GM23248 (cell line): ENCODE measurements around the gene ADPRHL1. TPM values are rescaled to one million over a fixed set of nuclear protein-coding genes. Genes with fewer than 3 reads are reported as not detected.

Experiments
- DNase-seq: peaks from one replicate; pipeline ENCODE4 v3.0.0-alpha.2; 2015
- H2AFZ ChIP-seq: fragments of 200-600 bp; sonication (generic); 2 replicates; pipeline ENCODE4 v1.6.1; 2016; ENCODE audit warnings: antibody characterized with exemption
- H3F3A ChIP-seq: fragments of 200-600 bp; sonication (generic); 2 replicates; pipeline ENCODE4 v1.6.1; 2016; ENCODE audit warnings: mild to moderate bottlenecking, antibody characterized with exemption, mixed run types; ENCODE audit not compliant: insufficient read depth
- H3K27ac ChIP-seq: fragments of 200-600 bp; sonication (generic); 2 replicates; pipeline ENCODE4 v1.5.1; 2016; ENCODE audit warnings: mild to moderate bottlenecking
- H3K27me3 ChIP-seq: fragments of 200-600 bp; sonication (generic); replicated peaks from 2 replicates; pipeline ENCODE4 v1.6.1; 2016; ENCODE audit warnings: mild to moderate bottlenecking; ENCODE audit not compliant: insufficient read depth
- H3K36me3 ChIP-seq: fragments of 200-600 bp; sonication (generic); 2 replicates; pipeline ENCODE4 v1.6.1; 2016; ENCODE audit warnings: low read depth, mild to moderate bottlenecking
- H3K4me1 ChIP-seq: fragments of 200-600 bp; sonication (generic); 2 replicates; pipeline ENCODE4 v1.6.1; 2016; ENCODE audit warnings: mild to moderate bottlenecking; ENCODE audit not compliant: insufficient read depth
- H3K4me2 ChIP-seq: fragments of 200-600 bp; sonication (generic); one replicate; pipeline ENCODE4 v1.6.1; 2016; ENCODE audit warnings: mild to moderate bottlenecking; ENCODE audit not compliant: unreplicated experiment
- H3K4me3 ChIP-seq: fragments of 200-600 bp; sonication (generic); 2 replicates; pipeline ENCODE4 v1.5.1; 2016; ENCODE audit warnings: mild to moderate bottlenecking
- H3K79me2 ChIP-seq: fragments of 200-600 bp; sonication (generic); 2 replicates; pipeline ENCODE4 v1.6.1; 2016; ENCODE audit warnings: mild to moderate bottlenecking; ENCODE audit not compliant: insufficient read depth
- H3K9ac ChIP-seq: fragments of 200-600 bp; sonication (generic); 2 replicates; pipeline ENCODE4 v1.6.1; 2016; ENCODE audit warnings: mild to moderate bottlenecking
- H3K9me2 ChIP-seq: fragments of 200-600 bp; sonication (generic); 2 replicates; pipeline ENCODE4 v1.6.1; 2016; ENCODE audit warnings: mixed run types, mild to moderate bottlenecking, moderate library complexity; ENCODE audit not compliant: insufficient read depth
- H3K9me3 ChIP-seq: fragments of 200-600 bp; sonication (generic); one replicate; pipeline ENCODE4 v1.6.1; 2017; ENCODE audit warnings: low read depth
- H4K20me1 ChIP-seq: fragments of 200-600 bp; sonication (generic); 2 replicates; pipeline ENCODE4 v1.6.0; 2016; ENCODE audit not compliant: insufficient read depth
- EZH2 ChIP-seq: fragments of 200-600 bp; sonication (generic); IDR thresholded peaks from 2 replicates; pipeline ENCODE4 v1.6.1; 2018; ENCODE audit warnings: antibody characterized with exemption, mild to moderate bottlenecking; ENCODE audit not compliant: insufficient read depth, poor library complexity, severe bottlenecking
- EZH2phosphoT487 ChIP-seq: fragments of 200-600 bp; sonication (generic); IDR thresholded peaks from 2 replicates; pipeline ENCODE4 v1.6.1; 2018; ENCODE audit warnings: antibody characterized with exemption, moderate library complexity, mild to moderate bottlenecking, low read depth; ENCODE audit not compliant: insufficient read depth
- WGBS, 2 experiments: methylation state at CpG; one replicate each; pipeline ENCODE4 v1.1.6; 2015 to 2017; ENCODE audit warnings: low lambda C conversion rate in 2 of 2, low coverage in 1 of 2; ENCODE audit errors: missing lambda C conversion rate in 2 of 2; 5-methylcytosine and 5-hydroxymethylcytosine counted together
- in situ Hi-C: fragments of 300-500 bp; cut with MboI; formaldehyde crosslinking; loops from 2 replicates; pipeline ENCODE4 v1.15.0; 2020
- polyA plus RNA-seq: library from polyadenylated mRNA; unstranded; fragments of >200 nt; fragmentation: Nextera tagmentation; extraction: Ambion mirVana; gene quantifications from 2 replicates; pipeline ENCODE4 v1.2.1, GENCODE V29; 2016
- total RNA-seq: library from RNA; depleted of rRNA; stranded (reverse); fragments of >200 nt; shearing (Covaris generic); gene quantifications from 2 replicates; pipeline ENCODE4 v1.2.3, GENCODE V29; 2014

Gene ADPRHL1
- total and polyA plus RNA-seq, 2 experiments from 2014 or later: 1.8 to 2.2 TPM

DNA sequence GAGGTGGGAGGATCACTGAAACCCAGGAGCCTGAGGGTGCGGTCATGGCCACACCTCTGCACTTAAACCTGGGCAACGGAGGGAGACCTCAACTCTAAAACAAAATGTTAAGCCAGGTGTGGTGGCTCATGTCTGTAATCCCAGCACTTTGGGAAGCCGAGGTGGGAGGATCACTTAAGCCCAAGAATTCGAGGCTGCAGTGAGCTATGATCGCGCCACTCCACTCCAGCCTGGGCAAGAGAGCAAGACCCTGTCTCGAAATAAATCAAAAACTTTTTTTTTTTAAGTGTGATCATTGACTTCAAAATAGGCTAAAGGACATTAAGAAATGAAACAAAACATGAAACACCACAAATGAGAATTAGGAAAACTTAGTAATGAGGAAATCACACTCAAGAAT lies 16.3 kb upstream of the ADPRHL1 start:
- H3K4me1 ChIP-seq: no peaks in the 10 kb centered on the region
- no peak overlapping the region for H3K4me3 ChIP-seq
- peaks cover 47% of the 10 kb centered on the region for H3K79me2 ChIP-seq
- in situ Hi-C loops: no loop called here
- H4K20me1 ChIP-seq: no peaks in the 10 kb centered on the region
- no peaks in the 10 kb centered on the region for H3F3A ChIP-seq
- DNase-seq: no peak
- H3K36me3 ChIP-seq: peaks cover 21% of the 10 kb centered on the region; the same call in 1 of the 2 replicates
- no peak overlapping the region for H3K4me2 ChIP-seq
- TF ChIP-seq EZH2 (no peak), EZH2phosphoT487 (no peak)
- no peaks in the 10 kb centered on the region for H3K9me2 ChIP-seq
- H3K27me3 ChIP-seq: no peaks in the 10 kb centered on the region
- WGBS, 2 experiments: 97 to 98% methylated on average over 7 of the region's 7 CpGs
- no peaks in the 10 kb centered on the region for H3K9me3 ChIP-seq
- H3K27ac ChIP-seq: no peak overlapping the region
- H2AFZ ChIP-seq: no peak overlapping the region
- no peak overlapping the region for H3K9ac ChIP-seq

DNA sequence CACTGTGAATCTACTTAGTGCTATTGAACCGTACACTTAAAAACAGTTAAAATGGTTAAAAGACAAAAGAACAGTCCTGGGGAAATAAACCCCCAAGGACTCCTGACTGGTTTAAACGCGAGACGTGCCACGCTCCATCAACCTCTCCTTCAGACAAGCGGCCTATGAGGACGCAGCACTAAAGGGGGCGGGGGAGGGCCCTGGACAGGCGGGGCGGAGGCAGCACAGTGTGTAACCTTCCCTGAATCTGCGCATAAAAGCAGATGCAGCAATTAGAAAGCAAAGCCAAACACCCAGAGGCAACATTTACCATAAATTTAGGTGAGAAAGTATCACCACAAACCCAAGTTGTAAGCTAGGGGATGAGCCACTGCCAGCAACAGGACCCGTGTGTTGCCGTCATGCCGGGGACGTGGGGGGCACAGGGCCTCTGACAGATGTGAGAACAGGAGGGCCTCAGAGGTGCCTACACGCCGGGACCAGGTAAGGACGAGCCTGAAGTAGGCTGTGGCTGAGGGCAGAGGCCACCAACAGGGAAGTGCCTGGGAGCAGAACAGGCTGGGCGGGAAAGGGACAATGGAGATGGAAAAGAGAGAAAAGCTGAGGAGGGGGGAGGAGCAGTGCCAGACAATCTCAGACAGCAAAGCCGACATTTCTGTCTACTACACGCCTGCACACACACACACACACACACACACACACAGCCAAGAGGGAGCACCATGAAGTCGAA lies 15.3 kb upstream of the ADPRHL1 start:
- Histone ChIP-seq H2AFZ (no peak overlapping the region), H3K9me3 (no peaks in the 10 kb centered on the region), H3K27ac (no peak overlapping the region), H3K4me3 (no peak overlapping the region), H3K4me1 (no peaks in the 10 kb centered on the region), H3K9me2 (no peaks in the 10 kb centered on the region), H3K4me2 (no peak overlapping the region), H4K20me1 (no peaks in the 10 kb centered on the region), H3K9ac (no peak overlapping the region), H3F3A (no peaks in the 10 kb centered on the region), H3K79me2 (peaks cover 38% of the 10 kb centered on the region), H3K36me3 (peaks cover 13% of the 10 kb centered on the region; the same call in 1 of the 2 replicates), H3K27me3 (no peaks in the 10 kb centered on the region)
- TF ChIP-seq EZH2 (no peak), EZH2phosphoT487 (no peak)
- 87 to 88% methylated on average over 22 of the region's 22 CpGs for WGBS, 2 experiments
- DNase-seq: no peak
- in situ Hi-C loops: no loop called here

DNA sequence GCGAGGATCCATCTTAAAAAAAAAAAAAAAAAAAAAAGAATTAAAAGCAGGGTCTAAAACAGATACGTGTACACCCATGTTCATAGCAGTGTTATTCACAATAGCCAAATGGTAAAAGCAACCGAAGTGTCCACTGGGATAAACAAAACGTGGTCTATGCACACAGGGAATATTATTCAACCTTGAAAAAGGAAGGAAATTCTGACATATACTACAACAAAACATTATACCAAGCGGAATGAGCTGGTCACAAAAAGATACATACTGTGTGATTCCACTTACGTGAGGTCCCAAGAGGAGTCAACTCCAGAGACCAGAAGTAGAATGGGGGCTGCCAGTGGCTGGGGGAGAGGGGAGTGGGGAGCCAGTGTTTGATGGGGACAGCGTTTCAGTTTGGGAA lies 14.7 kb upstream of the ADPRHL1 start:
- no peaks in the 10 kb centered on the region; the same call in 1 of the 2 replicates for H3F3A ChIP-seq
- no peaks in the 10 kb centered on the region for H3K9me2 ChIP-seq
- WGBS, 2 experiments: 93% methylated on average over 7 of the region's 7 CpGs
- H3K9ac ChIP-seq: no peak overlapping the region
- no peak for TF ChIP-seq EZH2phosphoT487
- TF ChIP-seq EZH2: no peak
- H2AFZ ChIP-seq: no peak overlapping the region
- H3K9me3 ChIP-seq: no peaks in the 10 kb centered on the region
- H3K36me3 ChIP-seq: peaks cover 11% of the 10 kb centered on the region; the same call in 1 of the 2 replicates
- no peaks in the 10 kb centered on the region for H3K4me1 ChIP-seq
- peaks cover 36% of the 10 kb centered on the region for H3K79me2 ChIP-seq
- H3K27me3 ChIP-seq: no peaks in the 10 kb centered on the region
- in situ Hi-C loops: no loop called here
- DNase-seq: no peak
- H3K4me3 ChIP-seq: no peak overlapping the region
- no peaks in the 10 kb centered on the region for H4K20me1 ChIP-seq
- no peak overlapping the region for H3K27ac ChIP-seq
- H3K4me2 ChIP-seq: no peak overlapping the region

DNA sequence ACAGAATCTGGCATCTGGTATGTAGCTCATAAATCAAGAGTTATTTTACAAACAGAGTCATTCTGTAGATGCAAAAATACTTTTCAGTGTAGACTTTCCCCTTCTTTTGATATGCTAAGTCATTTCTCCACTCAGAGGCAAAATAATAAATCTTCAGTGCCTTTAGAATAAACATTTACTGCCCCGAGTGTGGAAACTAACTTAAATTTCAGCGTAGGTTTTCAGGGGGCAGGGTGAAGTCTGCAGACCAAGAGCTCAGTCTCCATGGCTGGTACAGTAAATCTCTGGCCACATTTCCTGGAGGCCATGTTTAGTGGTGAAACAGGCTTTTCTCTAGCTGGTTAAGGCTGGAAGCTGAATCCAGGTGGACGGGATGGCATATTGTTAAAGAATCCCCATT lies 13.1 kb upstream of the ADPRHL1 start:
- no peak overlapping the region for H3K4me2 ChIP-seq
- in situ Hi-C loops: no loop called here
- no peaks in the 10 kb centered on the region for H3K9me2 ChIP-seq
- peaks cover 28% of the 10 kb centered on the region for H3K79me2 ChIP-seq
- no peak overlapping the region for H3K27ac ChIP-seq
- TF ChIP-seq EZH2phosphoT487: no peak
- TF ChIP-seq EZH2: no peak
- no peaks in the 10 kb centered on the region for H3K27me3 ChIP-seq
- peaks cover 19% of the 10 kb centered on the region; the same call in 1 of the 2 replicates for H3K36me3 ChIP-seq
- no peak overlapping the region for H2AFZ ChIP-seq
- H3F3A ChIP-seq: no peaks in the 10 kb centered on the region; the same call in 1 of the 2 replicates
- H3K4me3 ChIP-seq: no peak overlapping the region
- no peak for DNase-seq
- H3K9ac ChIP-seq: no peak overlapping the region
- 93 to 96% methylated on average over 3 of the region's 3 CpGs for WGBS, 2 experiments
- H4K20me1 ChIP-seq: no peaks in the 10 kb centered on the region
- H3K9me3 ChIP-seq: no peaks in the 10 kb centered on the region
- H3K4me1 ChIP-seq: no peaks in the 10 kb centered on the region
